Fibroblast of villous mesenchyme (primary cell): Measurements from ENCODE around the gene MRTFB. TPM values are rescaled to one million over a fixed set of nuclear protein-coding genes. Genes with fewer than 3 reads are reported as not detected.
A peak's percentile ranks its signal among the peaks of the same experiment; 100 is the strongest.

Experiments
- DNase-seq: peaks from one replicate; pipeline ENCODE4 v3.0.0-alpha.2; 2010; ENCODE audit warnings: low read depth
- H3K4me3 ChIP-seq: 2 replicates; pipeline ENCODE4 v1.5.1; 2011; ENCODE audit warnings: low read depth, mild to moderate bottlenecking, low read length
- total RNA-seq: library from RNA; depleted of rRNA; stranded (reverse); fragments of >200 nt; gene quantifications from 2 replicates; pipeline ENCODE4 v1.2.3, GENCODE V29; 2012
- TF ChIP-seq, protein P1 (sequence below): IDR thresholded peaks from 2 replicates; pipeline ENCODE4 v1.5.1; 2012; ENCODE audit warnings: low read depth, mild to moderate bottlenecking, low read length; ENCODE audit not compliant: insufficient read depth

MRTFB gene
- total RNA-seq, 1 donor, result 8.2 TPM

- DNase-seq, result no peak
- no peak overlapping the region for H3K4me3 ChIP-seq
- TF ChIP-seq, protein P1, sequence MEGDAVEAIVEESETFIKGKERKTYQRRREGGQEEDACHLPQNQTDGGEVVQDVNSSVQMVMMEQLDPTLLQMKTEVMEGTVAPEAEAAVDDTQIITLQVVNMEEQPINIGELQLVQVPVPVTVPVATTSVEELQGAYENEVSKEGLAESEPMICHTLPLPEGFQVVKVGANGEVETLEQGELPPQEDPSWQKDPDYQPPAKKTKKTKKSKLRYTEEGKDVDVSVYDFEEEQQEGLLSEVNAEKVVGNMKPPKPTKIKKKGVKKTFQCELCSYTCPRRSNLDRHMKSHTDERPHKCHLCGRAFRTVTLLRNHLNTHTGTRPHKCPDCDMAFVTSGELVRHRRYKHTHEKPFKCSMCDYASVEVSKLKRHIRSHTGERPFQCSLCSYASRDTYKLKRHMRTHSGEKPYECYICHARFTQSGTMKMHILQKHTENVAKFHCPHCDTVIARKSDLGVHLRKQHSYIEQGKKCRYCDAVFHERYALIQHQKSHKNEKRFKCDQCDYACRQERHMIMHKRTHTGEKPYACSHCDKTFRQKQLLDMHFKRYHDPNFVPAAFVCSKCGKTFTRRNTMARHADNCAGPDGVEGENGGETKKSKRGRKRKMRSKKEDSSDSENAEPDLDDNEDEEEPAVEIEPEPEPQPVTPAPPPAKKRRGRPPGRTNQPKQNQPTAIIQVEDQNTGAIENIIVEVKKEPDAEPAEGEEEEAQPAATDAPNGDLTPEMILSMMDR, result no peak
These were observed 20.7 kb upstream of the MRTFB start for GRCh38 chr16:14050291-14051027.

DNA sequence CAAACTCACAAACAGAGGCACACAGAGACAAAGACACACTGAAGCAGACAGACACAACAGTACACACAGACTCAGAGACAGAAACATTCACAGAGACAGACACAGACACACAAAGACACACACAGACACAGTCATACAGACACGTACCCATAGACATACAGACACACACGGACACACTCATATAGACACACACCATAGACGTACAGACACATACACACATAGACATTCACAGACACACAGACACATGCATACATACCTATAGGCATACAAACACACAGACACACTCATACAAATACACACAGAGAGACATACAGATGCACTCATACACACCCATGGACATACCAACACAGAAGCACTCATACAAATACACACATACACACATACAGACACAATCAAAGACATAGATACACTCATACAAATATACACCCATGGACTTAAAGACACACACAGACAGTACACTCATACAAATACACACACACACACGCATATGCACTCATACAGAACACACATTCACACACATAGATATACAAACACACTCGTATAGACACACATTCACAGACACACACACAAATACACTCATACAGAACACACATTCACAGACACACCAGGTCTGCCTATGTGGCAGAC, 19.9 kb upstream of the MRTFB start:
- no peak overlapping the region for H3K4me3 ChIP-seq
- TF ChIP-seq, protein P1, result no peak
- no peak for DNase-seq

- DNase-seq, result peak; percentile 40
- no peak overlapping the region for H3K4me3 ChIP-seq
- TF ChIP-seq, protein P1, result no peak
These were observed 14.1 kb upstream of the MRTFB start for GRCh38 chr16:14056970-14057369.

GRCh38 chr16:14057878-14058382, 13.2 kb upstream of the MRTFB start:
- no peak overlapping the region for H3K4me3 ChIP-seq
- no peak for DNase-seq
- TF ChIP-seq, protein P1, result no peak

DNA sequence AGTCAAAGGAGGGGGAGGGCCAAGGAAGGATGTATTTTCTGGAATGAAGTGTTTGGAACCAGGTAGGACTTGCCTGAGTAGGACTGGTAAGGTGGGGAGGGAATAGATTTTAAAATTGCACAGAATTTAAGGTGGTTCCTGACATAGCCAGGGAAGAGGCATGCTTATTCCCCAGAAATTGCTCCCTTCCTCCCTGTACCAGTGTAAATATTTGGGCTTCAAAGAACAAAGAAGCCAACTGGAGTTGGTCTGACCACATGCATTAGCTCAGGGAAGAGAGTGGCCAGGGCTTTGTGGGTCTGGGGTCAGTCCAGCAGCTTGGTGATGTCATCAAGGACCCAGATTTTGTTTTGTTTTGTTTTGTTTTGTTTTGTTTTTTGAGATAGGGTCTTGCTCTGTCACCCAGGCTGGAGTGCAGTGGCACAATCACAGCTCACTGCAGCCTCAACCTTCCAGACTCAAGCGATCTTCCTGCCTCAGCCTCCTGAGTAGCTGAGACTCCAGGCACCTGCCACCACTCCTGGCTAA, 9.3 kb upstream of the MRTFB start:
- DNase-seq, result no peak
- TF ChIP-seq, protein P1, result no peak

DNA sequence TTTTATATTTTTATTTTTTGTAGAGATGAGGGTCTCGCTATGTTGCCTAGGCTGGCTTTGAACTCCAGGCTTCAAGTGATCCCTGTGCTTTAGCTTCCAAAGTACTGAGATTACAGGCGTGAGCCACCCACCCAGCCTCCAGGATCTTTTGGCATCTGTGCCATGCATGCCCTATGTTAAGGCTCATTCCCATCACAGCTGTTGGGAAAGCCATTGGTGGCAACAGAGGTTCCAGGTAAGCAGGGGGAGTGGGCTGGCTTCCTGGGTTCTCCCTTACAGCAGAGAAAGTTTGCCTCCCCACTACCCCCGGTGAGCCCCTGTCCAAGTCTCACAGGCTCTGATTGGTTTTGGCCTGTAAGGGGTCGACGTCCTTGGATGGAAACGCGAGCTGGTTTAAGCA, 8.9 kb upstream of the MRTFB start:
- no peak overlapping the region for H3K4me3 ChIP-seq
- no peak for DNase-seq
- TF ChIP-seq, protein P1, result no peak

More for the DNA sequence above, 9.3 kb upstream of the MRTFB start:
- no peak overlapping the region for H3K4me3 ChIP-seq
